NCI-H2196 (cell line): Measurements from ENCODE around the gene PDE10A.

ENCODE experiments used
- DNase-seq: peaks from one replicate; lab custom pipeline; 2025; ENCODE audit not compliant: unreplicated experiment; lab: John Stamatoyannopoulos, UW

Gene PDE10A

GRCh38 chr6:165662749-165663376 is at the start of gene PDE10A:
PDE10A (minus strand) TSS chr6:165663241; CDS start chr6:165662811, 430 bp downstream.
- DNase-seq: peak; percentile 36

GRCh38 chr6:165708985-165709576 is 46.0 kb upstream of the PDE10A start:
- no peak for DNase-seq

- DNase-seq: no peak
Observed at GRCh38 chr6:165707067-165707853, 44.2 kb upstream of the PDE10A start.

GRCh38 chr6:165705941-165706340 is 42.9 kb upstream of the PDE10A start:
- no peak for DNase-seq

- DNase-seq: no peak
Observed at GRCh38 chr6:165704045-165704748, 41.2 kb upstream of the PDE10A start.

GRCh38 chr6:165702669-165703068 is 39.6 kb upstream of the PDE10A start:
- DNase-seq: no peak

GRCh38 chr6:165701564-165702354 is 38.7 kb upstream of the PDE10A start:
- DNase-seq: no peak

GRCh38 chr6:165701005-165701404 is 38.0 kb upstream of the PDE10A start:
- DNase-seq: no peak

- DNase-seq: no peak
Observed at GRCh38 chr6:165698868-165699267, 35.8 kb upstream of the PDE10A start.

GRCh38 chr6:165697171-165697570 is 34.1 kb upstream of the PDE10A start:
- DNase-seq: no peak

- DNase-seq: no peak
Observed at GRCh38 chr6:165695722-165696515, 32.9 kb upstream of the PDE10A start.

GRCh38 chr6:165694296-165694695 is 31.3 kb upstream of the PDE10A start:
- DNase-seq: no peak

GRCh38 chr6:165692106-165692653 is 29.1 kb upstream of the PDE10A start:
- DNase-seq: no peak

- no peak for DNase-seq
Observed at GRCh38 chr6:165689699-165690098, 26.7 kb upstream of the PDE10A start.

GRCh38 chr6:165686596-165687365 is 23.7 kb upstream of the PDE10A start:
- no peak for DNase-seq

GRCh38 chr6:165685302-165685701 is 22.3 kb upstream of the PDE10A start:
- no peak for DNase-seq

- DNase-seq: no peak
Observed at GRCh38 chr6:165684333-165684732, 21.3 kb upstream of the PDE10A start.

- no peak for DNase-seq
Observed at GRCh38 chr6:165680975-165681374, 17.9 kb upstream of the PDE10A start.

GRCh38 chr6:165679326-165679725 is 16.3 kb upstream of the PDE10A start:
- no peak for DNase-seq
